ENCODE measurements around the gene RETREG3. TPM values are rescaled to one million over a fixed set of nuclear protein-coding genes. Genes with fewer than 3 reads are reported as not detected.

RETREG3 gene
- total RNA-seq, 1 experiment from 2014 or later: 25.4 TPM

- peak; percentile 59 for DNase-seq (ENCODE audit: low read depth)
These were observed 77.5 kb downstream of the RETREG3 start for GRCh38 chr17:42531455-42532354.

- DNase-seq (ENCODE audit: low read depth): no peak
These were observed 78.2 kb downstream of the RETREG3 start for GRCh38 chr17:42530952-42531454.

Other genes with a start within 250 kb of the RETREG3 start
- gene STAT3, start 220.9 kb downstream of the RETREG3 start, total RNA-seq (2014; rRNA removed; shearing (Covaris generic)): 40.6 and 44.6 TPM in 2 replicates
- gene CAVIN1, start 186.1 kb downstream of the RETREG3 start, total RNA-seq (2014; rRNA removed; shearing (Covaris generic)): 135 and 217 TPM in 2 replicates
- gene ATP6V0A1, start 150.5 kb downstream of the RETREG3 start, total RNA-seq (2014; rRNA removed; shearing (Covaris generic)): 10.4 and 13.9 TPM in 2 replicates
- 12.7 and 15.5 TPM in 2 replicates for gene NAGLU, start 73.1 kb downstream of the RETREG3 start, total RNA-seq (2014; rRNA removed; shearing (Covaris generic))
- gene HSD17B1, start 56.5 kb downstream of the RETREG3 start, total RNA-seq (2014; rRNA removed; shearing (Covaris generic)): 0.68 and 1.4 TPM in 2 replicates
- gene COASY, start 47.2 kb downstream of the RETREG3 start, total RNA-seq (2014; rRNA removed; shearing (Covaris generic)): 13.8 and 17.8 TPM in 2 replicates
- 28.1 and 29.7 TPM in 2 replicates for gene MLX, start 42.3 kb downstream of the RETREG3 start, total RNA-seq (2014; rRNA removed; shearing (Covaris generic))
- 18.7 and 25.0 TPM in 2 replicates for gene PSMC3IP, start 31.6 kb downstream of the RETREG3 start, total RNA-seq (2014; rRNA removed; shearing (Covaris generic))
- 128 and 148 TPM in 2 replicates for gene TUBG1, start 309 bp upstream of the RETREG3 start, total RNA-seq (2014; rRNA removed; shearing (Covaris generic))
- gene TUBG2, start 49.9 kb upstream of the RETREG3 start, total RNA-seq (2014; rRNA removed; shearing (Covaris generic)): 19.9 and 21.6 TPM in 2 replicates
- 9.9 and 12.5 TPM in 2 replicates for gene PLEKHH3, start 67.6 kb upstream of the RETREG3 start, total RNA-seq (2014; rRNA removed; shearing (Covaris generic))
- 1.4 and 2.0 TPM in 2 replicates for gene CCR10, start 72.5 kb upstream of the RETREG3 start, total RNA-seq (2014; rRNA removed; shearing (Covaris generic))
- 9.6 and 10.2 TPM in 2 replicates for gene CNTNAP1, start 73.2 kb upstream of the RETREG3 start, total RNA-seq (2014; rRNA removed; shearing (Covaris generic))
- 8.5 and 9.7 TPM in 2 replicates for gene EZH1, start 135.7 kb upstream of the RETREG3 start, total RNA-seq (2014; rRNA removed; shearing (Covaris generic))
- gene RAMP2, start 151.9 kb upstream of the RETREG3 start, total RNA-seq (2014; rRNA removed; shearing (Covaris generic)): 1.4 and 2.4 TPM in 2 replicates
- gene VPS25, start 164.1 kb upstream of the RETREG3 start, total RNA-seq (2014; rRNA removed; shearing (Covaris generic)): 106 and 117 TPM in 2 replicates
- gene WNK4, start 171.2 kb upstream of the RETREG3 start, total RNA-seq (2014; rRNA removed; shearing (Covaris generic)): 0.20 and 0.24 TPM in 2 replicates
- gene COA3, start 189.3 kb upstream of the RETREG3 start, total RNA-seq (2014; rRNA removed; shearing (Covaris generic)): 102 and 119 TPM in 2 replicates
- 0.98 and 1.1 TPM in 2 replicates for gene CNTD1, start 189.5 kb upstream of the RETREG3 start, total RNA-seq (2014; rRNA removed; shearing (Covaris generic))
- gene BECN1, start 214.9 kb upstream of the RETREG3 start, total RNA-seq (2014; rRNA removed; shearing (Covaris generic)): 65.8 and 75.1 TPM in 2 replicates
- 74.4 and 96.1 TPM in 2 replicates for gene PSME3, start 224.0 kb upstream of the RETREG3 start, total RNA-seq (2014; rRNA removed; shearing (Covaris generic))
- gene AOC2, start 235.2 kb upstream of the RETREG3 start, total RNA-seq (2014; rRNA removed; shearing (Covaris generic)): 0.10 and 0.36 TPM in 2 replicates
- gene AOC3, start 241.8 kb upstream of the RETREG3 start, total RNA-seq (2014; rRNA removed; shearing (Covaris generic)): 0.10 TPM in 1 of 2 replicates, not detected in the other

Measured in RPMI7951 (cell line).